ENCODE results near the gene PNPLA7.

PNPLA7 gene

DNA sequence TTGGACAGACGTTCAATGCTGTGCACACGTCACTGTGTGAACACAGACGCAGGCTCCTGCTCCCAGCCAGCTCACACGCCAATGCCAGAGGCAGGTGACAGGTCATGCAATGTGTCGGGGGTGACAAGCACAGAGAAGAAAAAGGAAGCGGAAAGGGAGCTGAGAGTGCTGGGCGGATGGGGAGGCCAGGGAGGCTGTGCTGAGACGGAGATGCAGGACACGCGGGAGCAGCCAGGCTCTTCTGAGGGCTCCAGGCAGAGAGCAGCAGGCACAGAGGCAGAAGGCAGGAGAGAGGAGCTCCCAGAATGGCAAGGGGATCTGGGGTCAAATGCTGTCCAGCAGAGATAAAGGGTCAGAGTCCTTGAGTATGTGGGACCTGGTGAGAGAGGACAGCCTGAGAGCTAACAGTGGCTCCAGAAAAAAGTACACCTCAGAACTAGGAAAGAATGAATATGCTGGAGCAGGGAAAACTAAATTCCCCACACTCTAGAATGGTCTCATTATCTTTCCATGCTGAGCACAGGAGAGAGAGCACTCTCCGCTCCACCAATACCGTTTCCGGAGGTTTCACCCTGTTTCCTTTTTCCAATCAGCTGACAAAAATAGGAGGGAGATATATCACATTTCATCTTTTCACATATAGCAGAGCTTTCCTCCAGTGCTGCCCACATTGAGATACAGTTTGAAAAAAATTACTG is 58.3 kb downstream of the PNPLA7 start:
- Mint-ChIP-seq H3K27ac (no peak overlapping the region), H3K27me3 (no peaks in the 10 kb centered on the region), H3K36me3 (no peaks in the 10 kb centered on the region), H3K9me3 (ENCODE audit: low read depth) (no peaks in the 10 kb centered on the region), H3K4me3 (no peak overlapping the region), H3K4me1 (ENCODE audit: low read depth) (peaks cover 5% of the 10 kb centered on the region)

DNA sequence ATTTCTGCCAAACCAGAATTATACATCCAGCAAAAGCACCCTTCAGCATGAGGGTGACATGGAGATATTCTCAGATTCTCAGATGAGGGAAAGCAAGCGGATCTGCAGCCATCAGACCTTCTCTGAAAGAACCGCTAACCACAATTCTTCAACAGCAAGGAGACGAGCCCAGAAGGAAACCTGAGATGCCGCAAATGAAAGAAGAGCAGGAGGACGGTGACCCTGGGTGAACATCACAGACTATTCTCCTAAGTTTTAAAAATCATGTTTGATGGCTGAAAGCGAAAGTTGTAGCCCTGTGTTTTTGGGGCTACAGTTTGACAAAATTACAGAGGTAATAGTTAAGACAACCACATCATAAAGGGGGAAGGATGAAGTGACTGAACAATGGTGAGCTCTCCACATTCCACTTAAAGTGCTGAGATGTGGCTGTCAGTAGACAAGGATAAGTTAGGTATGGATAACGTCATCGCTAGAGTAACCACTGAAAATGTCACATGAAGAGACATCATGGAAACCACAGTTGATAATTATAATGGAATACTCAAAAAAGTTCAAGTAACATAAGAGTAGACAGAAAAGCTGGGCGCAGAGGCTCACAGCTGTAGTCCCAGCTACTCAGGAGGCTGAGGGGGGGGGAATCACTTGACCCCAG is 59.5 kb downstream of the PNPLA7 start:
- Mint-ChIP-seq H3K9me3 (ENCODE audit: low read depth) (no peaks in the 10 kb centered on the region), H3K27ac (no peak overlapping the region), H3K36me3 (no peaks in the 10 kb centered on the region), H3K27me3 (no peaks in the 10 kb centered on the region), H3K4me1 (ENCODE audit: low read depth) (peaks cover 5% of the 10 kb centered on the region), H3K4me3 (no peak overlapping the region)

DNA sequence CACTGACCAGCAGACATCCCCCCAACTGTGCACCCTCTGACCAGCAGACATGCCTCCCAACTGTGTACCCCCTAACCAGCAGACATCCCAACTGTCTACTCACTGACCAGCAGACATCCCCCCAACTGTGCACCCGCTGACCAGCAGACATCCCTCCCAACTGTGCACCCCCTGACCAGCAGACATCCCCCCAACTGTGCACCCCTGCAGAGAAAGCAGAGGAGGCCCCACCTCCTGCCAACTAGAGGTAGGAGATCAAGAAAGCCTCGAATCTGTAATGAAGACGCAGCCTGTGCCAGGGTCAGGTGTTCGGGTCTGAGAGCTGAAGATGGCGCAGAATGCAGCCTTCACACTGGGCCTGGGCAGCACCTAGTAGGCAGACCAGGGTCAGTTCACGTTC is 61.3 kb downstream of the PNPLA7 start:
- no peak overlapping the region for H3K27ac Mint-ChIP-seq
- no peaks in the 10 kb centered on the region for H3K27me3 Mint-ChIP-seq
- H3K4me1 Mint-ChIP-seq (ENCODE audit: low read depth) = peaks cover 5% of the 10 kb centered on the region
- no peaks in the 10 kb centered on the region for H3K36me3 Mint-ChIP-seq
- H3K9me3 Mint-ChIP-seq (ENCODE audit: low read depth) = no peaks in the 10 kb centered on the region
- no peak overlapping the region for H3K4me3 Mint-ChIP-seq

DNA sequence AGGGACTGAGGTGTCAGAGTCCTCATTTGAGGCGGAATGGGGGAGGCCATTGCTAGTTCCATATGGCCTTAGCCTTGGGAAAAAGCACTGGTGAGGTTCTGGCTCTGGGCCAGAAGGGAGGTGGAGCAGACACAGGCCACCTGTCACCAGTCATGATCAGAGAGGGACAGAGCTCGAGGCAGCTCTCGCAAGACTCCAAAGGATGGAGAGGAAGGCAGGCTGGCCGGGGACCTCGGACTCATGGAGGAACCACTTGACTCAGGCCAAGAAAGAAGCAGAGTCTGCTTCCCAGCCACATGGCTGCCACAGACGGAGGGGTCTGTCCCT is 61.9 kb downstream of the PNPLA7 start:
- Mint-ChIP-seq H3K4me3 (no peak overlapping the region), H3K27me3 (no peaks in the 10 kb centered on the region), H3K4me1 (ENCODE audit: low read depth) (peaks cover 5% of the 10 kb centered on the region), H3K9me3 (ENCODE audit: low read depth) (no peaks in the 10 kb centered on the region), H3K36me3 (no peaks in the 10 kb centered on the region), H3K27ac (no peak overlapping the region)

- Mint-ChIP-seq H3K27me3 (no peaks in the 10 kb centered on the region), H3K4me1 (ENCODE audit: low read depth) (peaks cover 5% of the 10 kb centered on the region), H3K9me3 (ENCODE audit: low read depth) (no peaks in the 10 kb centered on the region), H3K27ac (no peak overlapping the region), H3K4me3 (no peak overlapping the region), H3K36me3 (no peaks in the 10 kb centered on the region)
Observed at GRCh38 chr9:137487454-137488326, 62.5 kb downstream of the PNPLA7 start.

GRCh38 chr9:137486545-137487453 is 63.4 kb downstream of the PNPLA7 start:
- Mint-ChIP-seq H3K4me1 (ENCODE audit: low read depth) (peaks cover 5% of the 10 kb centered on the region), H3K36me3 (no peaks in the 10 kb centered on the region), H3K4me3 (no peak overlapping the region), H3K9me3 (ENCODE audit: low read depth) (no peaks in the 10 kb centered on the region), H3K27me3 (no peaks in the 10 kb centered on the region), H3K27ac (no peak overlapping the region)

DNA sequence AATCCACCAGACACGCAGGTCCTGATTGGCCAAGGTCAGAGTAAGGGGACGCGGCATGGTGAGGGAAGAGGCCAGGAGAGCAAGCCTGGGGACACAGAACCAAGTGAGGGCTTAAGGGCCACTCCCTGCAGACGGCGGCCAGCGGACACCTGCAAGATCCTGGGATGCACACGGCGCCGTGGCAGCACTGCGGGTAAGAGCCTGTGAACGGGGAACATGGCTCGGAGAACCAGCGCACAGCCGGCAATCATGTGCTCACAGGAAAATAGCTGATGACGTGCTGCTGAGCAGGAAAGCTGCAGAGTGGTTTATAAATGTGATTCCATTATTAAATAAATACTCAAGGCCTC is 64.1 kb downstream of the PNPLA7 start:
- H3K4me3 Mint-ChIP-seq = no peak overlapping the region
- no peaks in the 10 kb centered on the region for H3K27me3 Mint-ChIP-seq
- H3K4me1 Mint-ChIP-seq (ENCODE audit: low read depth) = peaks cover 5% of the 10 kb centered on the region
- no peaks in the 10 kb centered on the region for H3K36me3 Mint-ChIP-seq
- H3K9me3 Mint-ChIP-seq (ENCODE audit: low read depth) = no peaks in the 10 kb centered on the region
- no peak overlapping the region for H3K27ac Mint-ChIP-seq

GRCh38 chr9:137485343-137486140 is 64.7 kb downstream of the PNPLA7 start:
- H3K27ac Mint-ChIP-seq = no peak overlapping the region
- no peaks in the 10 kb centered on the region for H3K36me3 Mint-ChIP-seq

DNA sequence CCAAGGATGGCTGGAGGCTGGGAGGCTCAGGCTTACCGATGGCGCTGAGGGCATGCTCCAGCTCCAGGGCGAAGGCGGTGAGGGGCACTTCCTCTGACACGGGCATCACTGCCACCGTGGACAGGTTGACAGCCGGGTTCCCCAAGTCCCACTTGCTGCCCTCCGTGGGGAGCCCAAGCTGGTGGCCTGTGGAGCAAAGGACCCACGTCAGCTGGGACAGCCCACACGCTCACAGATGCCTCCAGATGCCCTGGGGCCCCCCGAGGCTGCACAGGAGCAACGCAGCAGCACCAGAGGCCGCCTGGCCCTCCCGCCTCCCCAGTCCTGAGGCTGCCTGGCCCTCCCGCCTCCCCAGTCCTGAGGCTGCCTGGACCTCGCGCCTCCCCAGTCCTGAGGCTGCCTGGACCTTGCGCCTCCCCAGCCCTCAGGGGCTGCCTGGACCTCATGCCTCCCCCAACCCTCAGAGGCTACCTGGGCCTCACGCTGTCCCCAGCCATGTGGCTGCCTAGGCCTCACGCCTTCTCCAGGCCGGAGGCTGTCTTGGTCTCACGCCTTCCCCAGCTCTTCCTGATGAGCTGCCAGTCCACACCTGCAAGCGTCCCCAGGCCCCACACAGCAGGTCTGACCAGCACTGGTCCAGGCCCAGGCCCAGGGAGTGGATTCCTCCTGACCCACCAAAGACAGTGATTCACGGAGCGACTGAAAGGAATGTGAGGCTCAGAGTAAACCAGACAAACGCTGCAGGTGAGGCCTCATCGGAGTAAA is 65.5 kb downstream of the PNPLA7 start:
- no peak overlapping the region for H3K27ac Mint-ChIP-seq

More at GRCh38 chr9:137485343-137486140, 64.7 kb downstream of the PNPLA7 start:
- Mint-ChIP-seq H3K4me1 (ENCODE audit: low read depth) (peaks cover 4% of the 10 kb centered on the region), H3K9me3 (ENCODE audit: low read depth) (no peaks in the 10 kb centered on the region), H3K27me3 (no peaks in the 10 kb centered on the region), H3K4me3 (no peak overlapping the region)

GRCh38 chr9:137482094-137482781 is 68.0 kb downstream of the PNPLA7 start:
- H3K4me1 Mint-ChIP-seq (ENCODE audit: low read depth) = no peaks in the 10 kb centered on the region
- H3K36me3 Mint-ChIP-seq = no peaks in the 10 kb centered on the region
- no peak overlapping the region for H3K4me3 Mint-ChIP-seq
- H3K27ac Mint-ChIP-seq = no peak overlapping the region
- no peaks in the 10 kb centered on the region for H3K27me3 Mint-ChIP-seq
- no peaks in the 10 kb centered on the region for H3K9me3 Mint-ChIP-seq (ENCODE audit: low read depth)

More for the DNA sequence above, 65.5 kb downstream of the PNPLA7 start:
- H3K9me3 Mint-ChIP-seq (ENCODE audit: low read depth) = no peaks in the 10 kb centered on the region
- H3K27me3 Mint-ChIP-seq = no peaks in the 10 kb centered on the region
- H3K36me3 Mint-ChIP-seq = no peaks in the 10 kb centered on the region
- no peaks in the 10 kb centered on the region for H3K4me1 Mint-ChIP-seq (ENCODE audit: low read depth)
- H3K4me3 Mint-ChIP-seq = no peak overlapping the region

- Mint-ChIP-seq H3K4me1 (ENCODE audit: low read depth) (no peaks in the 10 kb centered on the region), H3K36me3 (peaks cover 4% of the 10 kb centered on the region), H3K27me3 (no peaks in the 10 kb centered on the region), H3K4me3 (no peak overlapping the region), H3K9me3 (ENCODE audit: low read depth) (peaks cover 4% of the 10 kb centered on the region), H3K27ac (no peak overlapping the region)
Observed at GRCh38 chr9:137480686-137481683, 69.2 kb downstream of the PNPLA7 start.
